Femur (tissue), 1 donor: Measurements from ENCODE around the gene DCHS1.

ENCODE experiments used
- DNase-seq: peaks from one replicate; pipeline ENCODE4 v3.0.0-alpha.2; 2017

DCHS1 gene

GRCh38 chr11:6673523-6674218, 18.1 kb upstream of the DCHS1 start:
- DNase-seq, result no peak

GRCh38 chr11:6671991-6672390, 16.4 kb upstream of the DCHS1 start:
- DNase-seq, result no peak

- DNase-seq, result no peak
These were observed 14.7 kb upstream of the DCHS1 start for GRCh38 chr11:6670202-6670830.

GRCh38 chr11:6667733-6668374, 12.2 kb upstream of the DCHS1 start:
- DNase-seq, result no peak

- DNase-seq, result no peak
These were observed 10.9 kb upstream of the DCHS1 start for GRCh38 chr11:6666302-6667183.

- no peak for DNase-seq
These were observed 8.9 kb upstream of the DCHS1 start for GRCh38 chr11:6664551-6664950.

GRCh38 chr11:6663794-6664469, 8.3 kb upstream of the DCHS1 start:
- no peak for DNase-seq

- no peak for DNase-seq
These were observed 5.1 kb upstream of the DCHS1 start for GRCh38 chr11:6660712-6661111.

- no peak for DNase-seq
These were observed 3.0 kb upstream of the DCHS1 start for GRCh38 chr11:6658647-6659046.

GRCh38 chr11:6657346-6657745, 1.7 kb upstream of the DCHS1 start:
- no peak for DNase-seq

GRCh38 chr11:6656936-6657335, 1.3 kb upstream of the DCHS1 start:
- DNase-seq, result no peak

GRCh38 chr11:6656584-6656915, 941 bp upstream of the DCHS1 start:
- no peak for DNase-seq

GRCh38 chr11:6655020-6655789, 404 bp downstream of the DCHS1 start:
- DNase-seq, result peak; percentile 66

GRCh38 chr11:6654281-6655019, 1.2 kb downstream of the DCHS1 start:
- DNase-seq, result peak; percentile 48

GRCh38 chr11:6653656-6654055, 2.0 kb downstream of the DCHS1 start:
- no peak for DNase-seq

- no peak for DNase-seq
These were observed 2.5 kb downstream of the DCHS1 start for GRCh38 chr11:6653097-6653496.

- DNase-seq, result no peak
These were observed 3.4 kb downstream of the DCHS1 start for GRCh38 chr11:6652182-6652581.

- no peak for DNase-seq
These were observed 4.6 kb downstream of the DCHS1 start for GRCh38 chr11:6650980-6651379.

- no peak for DNase-seq
These were observed 5.5 kb downstream of the DCHS1 start for GRCh38 chr11:6650104-6650503.

- no peak for DNase-seq
These were observed 7.1 kb downstream of the DCHS1 start for GRCh38 chr11:6648501-6648900.

GRCh38 chr11:6647836-6648235, 7.8 kb downstream of the DCHS1 start:
- no peak for DNase-seq
